ENCODE measurements around the gene GPHN.
"Not testable (repeated sequence)": the region's sequence is repeated elsewhere in the genome, so short reads cannot be mapped to it uniquely, and the experiment has no call there.

GPHN gene

GRCh38 chr14:66804141-66804540 lies 296.2 kb downstream of the GPHN start:
- no peak for TF ChIP-seq CTCF (IDR thresholded peaks at IDR 0.05; ENCODE audit: low read depth, low read length, missing control alignments)
- DNase-seq (ENCODE audit: low read depth), result no peak
- H3K4me3 ChIP-seq (ENCODE audit: low read depth, low read length), result no peak overlapping the region

GRCh38 chr14:66813636-66814035 lies 305.7 kb downstream of the GPHN start:
- DNase-seq (ENCODE audit: low read depth), result no peak
- TF ChIP-seq CTCF (IDR thresholded peaks at IDR 0.05; ENCODE audit: low read depth, low read length, missing control alignments), result no peak
- no peak overlapping the region for H3K4me3 ChIP-seq (ENCODE audit: low read depth, low read length)

GRCh38 chr14:66815687-66816086 lies 307.7 kb downstream of the GPHN start:
- no peak for TF ChIP-seq CTCF (IDR thresholded peaks at IDR 0.05; ENCODE audit: low read depth, low read length, missing control alignments)
- DNase-seq (ENCODE audit: low read depth), result no peak
- H3K4me3 ChIP-seq (ENCODE audit: low read depth, low read length), result no peak overlapping the region

- TF ChIP-seq CTCF (IDR thresholded peaks at IDR 0.05; ENCODE audit: low read depth, low read length, missing control alignments), result no peak
These were observed 316.3 kb downstream of the GPHN start for GRCh38 chr14:66824251-66824650.

GRCh38 chr14:66827182-66827581 lies 319.2 kb downstream of the GPHN start:
- DNase-seq (ENCODE audit: low read depth), result no peak
- TF ChIP-seq CTCF (IDR thresholded peaks at IDR 0.05; ENCODE audit: low read depth, low read length, missing control alignments), result no peak
- no peak overlapping the region for H3K4me3 ChIP-seq (ENCODE audit: low read depth, low read length)

More at GRCh38 chr14:66824251-66824650, 316.3 kb downstream of the GPHN start:
- no peak overlapping the region for H3K4me3 ChIP-seq (ENCODE audit: low read depth, low read length)
- no peak for DNase-seq (ENCODE audit: low read depth)

GRCh38 chr14:66831173-66831572 lies 323.2 kb downstream of the GPHN start:
- H3K4me3 ChIP-seq (ENCODE audit: low read depth, low read length), result no peak overlapping the region
- TF ChIP-seq CTCF (IDR thresholded peaks at IDR 0.05; ENCODE audit: low read depth, low read length, missing control alignments), result no peak
- DNase-seq (ENCODE audit: low read depth), result no peak

- no peak for DNase-seq (ENCODE audit: low read depth)
- H3K4me3 ChIP-seq (ENCODE audit: low read depth, low read length), result no peak overlapping the region
- TF ChIP-seq CTCF (IDR thresholded peaks at IDR 0.05; ENCODE audit: low read depth, low read length, missing control alignments), result no peak
These were observed 325.9 kb downstream of the GPHN start for GRCh38 chr14:66833816-66834215.

- not testable (repeated sequence) for H3K4me3 ChIP-seq (ENCODE audit: low read depth, low read length); DNase-seq (ENCODE audit: low read depth)
These were observed 329.5 kb downstream of the GPHN start for GRCh38 chr14:66837436-66837835.

Data from GM12864 (cell line).